ENCODE results near the gene NUP210. TPM values are rescaled to one million over a fixed set of nuclear protein-coding genes. Genes with fewer than 3 reads are reported as not detected.

NUP210 gene
- total and polyA plus RNA-seq, 2 donors (not counting 3 experiments of a cell fraction or from before 2014, with no cell fraction given): 0.14 to 0.84 TPM

GRCh38 chr3:13276438-13277195 is 143.5 kb downstream of the NUP210 start:
- Histone ChIP-seq H3K27ac (ENCODE audit: insufficient read depth, low read depth, low read length) (no peak overlapping the region), H3K27me3 (ENCODE audit: control insufficient read depth in 2 of 2, insufficient read depth in 2 of 2, low read length in 2 of 2) (peaks cover 4 to 5% of the 10 kb centered on the region in 2 experiments), H3K79me2 (ENCODE audit: control insufficient read depth, insufficient read depth, low read length) (no peaks in the 10 kb centered on the region), H3K4me2 (ENCODE audit: insufficient read depth, low read length) (no peak overlapping the region), H3K4me1 (ENCODE audit: control insufficient read depth, extremely low read depth, insufficient read depth, low read length) (no peaks in the 10 kb centered on the region), H2AFZ (ENCODE audit: low read depth, low read length) (no peak overlapping the region), H3K9me3 (replicated peaks; ENCODE audit: control insufficient read depth, insufficient read depth, low read length) (no peaks in the 10 kb centered on the region), H4K20me1 (replicated peaks; ENCODE audit: control insufficient read depth, extremely low read depth, insufficient read depth, low read length) (no peaks in the 10 kb centered on the region), H3K4me3 (replicated peaks in 1 of 3; ENCODE audit: insufficient read depth in 1 of 3, low read depth in 1 of 3, low read length in 3 of 3) (no peak overlapping the region), H3K9ac (replicated peaks; ENCODE audit: extremely low read depth, insufficient read depth, low read length) (no peak overlapping the region), H3K36me3 (ENCODE audit: control insufficient read depth in 2 of 2, extremely low read depth in 1 of 2, insufficient read depth in 2 of 2, low read length in 2 of 2) (no peaks in the 10 kb centered on the region), H3K9me1 (replicated peaks; ENCODE audit: control insufficient read depth, extremely low read depth, insufficient read depth, low read length) (no peaks in the 10 kb centered on the region)
- CTCF ChIA-PET: no interaction called here
- no peak for TF ChIP-seq EZH2 (IDR thresholded peaks at IDR 0.05; ENCODE audit: borderline replicate concordance, low read depth, low read length, severe bottlenecking)
- no peak for TF ChIP-seq GATA2 (IDR thresholded peaks at IDR 0.05; ENCODE audit: insufficient read depth, insufficient read length, low read depth, low read length)
- no peak for TF ChIP-seq POLR2A (IDR thresholded peaks at IDR 0.05; ENCODE audit: low read depth, low read length)
- no peak for TF ChIP-seq CTCF (IDR thresholded peaks at IDR 0.05; ENCODE audit: extremely low read depth in 1 of 2, insufficient read depth in 1 of 2, low read depth in 1 of 2, low read length in 2 of 2)
- no peak for TF ChIP-seq MYC (IDR thresholded peaks at IDR 0.05; ENCODE audit: low read depth, low read length)
- no peak for TF ChIP-seq POLR2AphosphoS5 (IDR thresholded peaks at IDR 0.05; ENCODE audit: insufficient read depth, low read depth, low read length)
- no peak for TF ChIP-seq JUN (IDR thresholded peaks at IDR 0.05; ENCODE audit: borderline replicate concordance, insufficient read depth, insufficient read length, low read depth)
- no peak for TF ChIP-seq FOS (IDR thresholded peaks at IDR 0.05; ENCODE audit: borderline replicate concordance, insufficient read depth, low read length)
- TF ChIP-seq, protein P1, sequence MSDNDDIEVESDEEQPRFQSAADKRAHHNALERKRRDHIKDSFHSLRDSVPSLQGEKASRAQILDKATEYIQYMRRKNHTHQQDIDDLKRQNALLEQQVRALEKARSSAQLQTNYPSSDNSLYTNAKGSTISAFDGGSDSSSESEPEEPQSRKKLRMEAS (IDR thresholded peaks at IDR 0.05; ENCODE audit: insufficient read depth, insufficient read length): no peak
- DNase-seq (ENCODE audit: low read depth, low spot score): no peak
- FAIRE-seq: no peak
- intact Hi-C loops (cut with micrococcal nuclease): no loop called here
- POLR2A ChIA-PET: no interaction called here
- no TSS peak for BruUV-seq (replicated peaks)
- dilution Hi-C loops (cut with MboI; ENCODE audit: extremely low pct_ligation_motif_present, low sequenced_read_pairs): no loop called here

Data from endothelial cell of umbilical vein (primary cell).